ENCODE data around the gene ZNHIT3. TPM values are rescaled to one million over a fixed set of nuclear protein-coding genes. Genes with fewer than 3 reads are reported as not detected.

The ZNHIT3 gene
- total and polyA plus RNA-seq, 10 of the 15 experiments (the other 5 are each of a cell fraction or from before 2014, with no cell fraction given) = 34.1 to 128 (median 55.6) TPM

- TF ChIP-seq SIN3A (IDR thresholded peaks at IDR 0.05; ENCODE audit: low read depth, low read length) = no peak
- no peak for TF ChIP-seq BHLHE40 (IDR thresholded peaks at IDR 0.05; ENCODE audit: borderline replicate concordance in 1 of 2, low read depth in 2 of 2, low read length in 1 of 2)
- no peak for TF ChIP-seq ZBTB33 (IDR thresholded peaks at IDR 0.05)
Measured at GRCh38 chr17:36540696-36541095, 54.2 kb downstream of the ZNHIT3 start (continued).

- RAD21 ChIA-PET (ENCODE audit: unreplicated experiment) = interaction anchor here (2.3 kb wide), 1 partner anchor 60 kb away, joined by 15 read pairs; the partner anchor contains the start of gene MRM1
- Histone ChIP-seq H3K27ac (ENCODE audit: control insufficient read depth, insufficient read depth) (no peak overlapping the region), H3K27me3 (replicated peaks in 1 of 2; ENCODE audit: control insufficient read depth in 2 of 2, insufficient read depth in 2 of 2, low read length in 1 of 2) (no peaks in the 10 kb centered on the region), H3K4me1 (ENCODE audit: control insufficient read depth, insufficient read depth, low read length) (no peaks in the 10 kb centered on the region), H3K9me3 (replicated peaks; ENCODE audit: control insufficient read depth, insufficient read depth, low read length) (no peaks in the 10 kb centered on the region), H3K4me2 (ENCODE audit: control insufficient read depth, insufficient read depth) (no peak overlapping the region), H4K20me1 (ENCODE audit: control insufficient read depth, insufficient read depth) (no peaks in the 10 kb centered on the region), H3K79me2 (ENCODE audit: control insufficient read depth, insufficient read depth, low read length) (peaks cover 38% of the 10 kb centered on the region), H3K36me3 (ENCODE audit: control insufficient read depth in 2 of 2, insufficient read depth in 2 of 2, low read length in 1 of 2) (no peaks in the 10 kb centered on the region; a peak in 1 of 4 replicates), H3K9ac (ENCODE audit: control insufficient read depth, insufficient read depth, low read length) (no peak overlapping the region), H2AFZ (ENCODE audit: control insufficient read depth, low read depth, low read length) (no peak overlapping the region), H3K4me3 (no peak overlapping the region)
- WGBS (ENCODE audit: insufficient coverage, insufficient replicate concordance, low lambda C conversion rate, missing lambda C conversion rate) = 95% methylated on average over 15 of the region's 15 CpGs
- no peak for ATAC-seq
- TF ChIP-seq EED (IDR thresholded peaks at IDR 0.05; ENCODE audit: low read depth) (no peak), ETV6 (conservative IDR thresholded peaks at IDR 0.05 in 1 of 2, IDR thresholded peaks at IDR 0.05 in 1 of 2; ENCODE audit: borderline replicate concordance in 1 of 2, low read depth in 1 of 2) (no peak), MYC (IDR thresholded peaks at IDR 0.05; ENCODE audit: insufficient read depth, insufficient read length, insufficient replicate concordance, low read length, severe bottlenecking) (no peak), ZNF592 (IDR thresholded peaks at IDR 0.05) (no peak), NR2F1 (conservative IDR thresholded peaks at IDR 0.05) (no peak), CREM (IDR thresholded peaks at IDR 0.05; ENCODE audit: low read depth) (no peak), NR2C1 (IDR thresholded peaks at IDR 0.05) (no peak)
- no peak for DNase-seq (ENCODE audit: low read depth, low spot score)
- SMC1A ChIA-PET (ENCODE audit: uncharacterized antibody, unreplicated experiment) = no interaction called here
- in situ Hi-C loops (cut with MboI) = no loop called here
- CTCF ChIA-PET = interaction anchor here (2.0 kb wide), 1 partner anchor 9 kb away, joined by 5 read pairs; no protein-coding TSS in a partner anchor
- POLR2A ChIA-PET = interaction anchor here (1.1 kb wide), 1 partner anchor 9 kb away, joined by 3 read pairs; no protein-coding TSS in a partner anchor
- no TSS peak for BruUV-seq (replicated peaks)
- intact Hi-C loops (cut with micrococcal nuclease; ENCODE audit: unreplicated experiment) = no loop called here
- no peak for FAIRE-seq
Measured at GRCh38 chr17:36542755-36543154, 56.3 kb downstream of the ZNHIT3 start.
